Bronchial epithelial cell (primary cell): ENCODE results near the gene SCART1. TPM values are rescaled to one million over a fixed set of nuclear protein-coding genes. Genes with fewer than 3 reads are reported as not detected.

Source experiments
- DNase-seq: peaks from one replicate; pipeline ENCODE4 v3.0.0-alpha.2; 2010; ENCODE audit warnings: low read depth
- FAIRE-seq: peaks from 2 replicates; lab custom pipeline; 2011; peaks lifted over from hg19 to GRCh38; lab: Jason Lieb, UNC
- H3K27me3 ChIP-seq: 2 replicates; pipeline ENCODE4 v1.5.1; 2011; ENCODE audit warnings: low read length; ENCODE audit not compliant: control insufficient read depth, insufficient read depth
- H3K36me3 ChIP-seq: 2 replicates; pipeline ENCODE4 v1.5.1; 2011; ENCODE audit warnings: low read length; ENCODE audit not compliant: control insufficient read depth, insufficient read depth
- H3K4me3 ChIP-seq: 2 replicates; pipeline ENCODE4 v1.5.1; 2011; ENCODE audit warnings: mild to moderate bottlenecking, low read depth, low read length, control low read depth
- total RNA-seq: library from RNA; depleted of rRNA; stranded (reverse); fragments of >200 nt; gene quantifications from 2 replicates; pipeline ENCODE4 v1.2.1, GENCODE V29; 2014
- TF ChIP-seq, protein P1 (sequence below): IDR thresholded peaks from 2 replicates; pipeline ENCODE4 v1.5.1; 2011; ENCODE audit warnings: mild to moderate bottlenecking, moderate library complexity, low read length, control low read depth, inconsistent platforms; ENCODE audit not compliant: insufficient read depth, severe bottlenecking

Gene SCART1
- total RNA-seq, 1 donor from 2014 or later, result 1.1 TPM

DNA sequence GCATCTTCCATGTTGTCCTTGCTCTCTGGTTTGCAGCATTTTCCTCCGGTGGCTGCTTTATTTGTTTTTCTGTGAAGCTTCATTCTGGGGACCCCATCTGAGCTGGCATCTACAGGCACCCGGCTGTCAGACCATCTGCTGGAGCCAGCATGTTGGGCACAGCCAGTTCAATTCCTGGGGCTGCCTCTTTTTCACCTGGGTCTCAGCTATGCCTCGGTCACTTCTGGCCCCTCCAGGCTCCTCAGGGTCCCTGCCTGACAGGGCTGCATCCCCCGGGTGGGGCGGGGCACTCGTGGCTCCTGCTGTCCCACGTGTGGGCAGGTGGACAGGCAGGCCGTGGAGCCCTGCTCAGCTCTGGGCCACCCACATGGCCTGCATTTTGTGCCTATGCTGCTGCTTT lies 8.1 kb downstream of the SCART1 start:
- Histone ChIP-seq H3K4me3 (no peak overlapping the region), H3K27me3 (no peaks in the 10 kb centered on the region), H3K36me3 (no peaks in the 10 kb centered on the region)
- FAIRE-seq, result no peak
- DNase-seq, result no peak
- TF ChIP-seq, protein P1, sequence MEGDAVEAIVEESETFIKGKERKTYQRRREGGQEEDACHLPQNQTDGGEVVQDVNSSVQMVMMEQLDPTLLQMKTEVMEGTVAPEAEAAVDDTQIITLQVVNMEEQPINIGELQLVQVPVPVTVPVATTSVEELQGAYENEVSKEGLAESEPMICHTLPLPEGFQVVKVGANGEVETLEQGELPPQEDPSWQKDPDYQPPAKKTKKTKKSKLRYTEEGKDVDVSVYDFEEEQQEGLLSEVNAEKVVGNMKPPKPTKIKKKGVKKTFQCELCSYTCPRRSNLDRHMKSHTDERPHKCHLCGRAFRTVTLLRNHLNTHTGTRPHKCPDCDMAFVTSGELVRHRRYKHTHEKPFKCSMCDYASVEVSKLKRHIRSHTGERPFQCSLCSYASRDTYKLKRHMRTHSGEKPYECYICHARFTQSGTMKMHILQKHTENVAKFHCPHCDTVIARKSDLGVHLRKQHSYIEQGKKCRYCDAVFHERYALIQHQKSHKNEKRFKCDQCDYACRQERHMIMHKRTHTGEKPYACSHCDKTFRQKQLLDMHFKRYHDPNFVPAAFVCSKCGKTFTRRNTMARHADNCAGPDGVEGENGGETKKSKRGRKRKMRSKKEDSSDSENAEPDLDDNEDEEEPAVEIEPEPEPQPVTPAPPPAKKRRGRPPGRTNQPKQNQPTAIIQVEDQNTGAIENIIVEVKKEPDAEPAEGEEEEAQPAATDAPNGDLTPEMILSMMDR, result no peak

DNA sequence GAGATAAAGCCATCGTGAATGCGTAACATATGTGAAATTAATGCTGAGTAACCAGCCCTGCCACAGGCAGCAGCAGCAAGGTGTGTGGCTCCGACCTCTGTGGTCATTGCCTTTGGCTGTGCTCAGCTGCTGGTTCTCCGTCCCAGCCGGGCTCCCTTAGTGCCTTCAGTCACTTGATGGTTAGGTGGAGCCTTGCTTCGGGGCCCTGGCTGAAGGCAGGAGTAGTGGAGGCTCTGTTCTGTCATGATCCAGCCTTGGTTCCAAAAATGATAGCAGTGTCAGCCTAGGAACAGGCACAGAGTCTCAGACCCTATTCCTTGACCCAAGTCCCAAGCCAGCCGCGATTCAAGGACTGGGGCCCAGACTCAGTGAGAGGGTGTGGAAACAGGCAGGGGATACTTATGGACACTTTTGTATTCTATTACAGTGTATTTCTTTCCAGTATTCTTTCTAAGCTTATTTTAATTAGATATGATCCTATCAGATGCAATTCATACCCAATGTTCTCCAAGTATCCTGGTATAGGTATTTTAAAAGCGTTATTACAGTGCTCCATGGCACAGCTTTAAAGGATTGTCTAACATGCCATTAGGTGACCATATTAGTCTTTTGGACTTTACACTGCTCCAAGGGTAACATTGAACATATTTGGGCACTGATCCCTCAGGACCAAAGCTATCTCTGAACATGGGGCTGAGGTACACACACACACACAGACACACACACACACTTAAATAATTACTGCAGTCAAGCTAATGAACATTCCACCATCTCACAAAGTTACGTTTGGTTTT lies 9.0 kb downstream of the SCART1 start:
- Histone ChIP-seq H3K27me3 (no peaks in the 10 kb centered on the region), H3K4me3 (no peak overlapping the region), H3K36me3 (no peaks in the 10 kb centered on the region)
- FAIRE-seq (no peak), DNase-seq (no peak)
- TF ChIP-seq, protein P1, result no peak

DNA sequence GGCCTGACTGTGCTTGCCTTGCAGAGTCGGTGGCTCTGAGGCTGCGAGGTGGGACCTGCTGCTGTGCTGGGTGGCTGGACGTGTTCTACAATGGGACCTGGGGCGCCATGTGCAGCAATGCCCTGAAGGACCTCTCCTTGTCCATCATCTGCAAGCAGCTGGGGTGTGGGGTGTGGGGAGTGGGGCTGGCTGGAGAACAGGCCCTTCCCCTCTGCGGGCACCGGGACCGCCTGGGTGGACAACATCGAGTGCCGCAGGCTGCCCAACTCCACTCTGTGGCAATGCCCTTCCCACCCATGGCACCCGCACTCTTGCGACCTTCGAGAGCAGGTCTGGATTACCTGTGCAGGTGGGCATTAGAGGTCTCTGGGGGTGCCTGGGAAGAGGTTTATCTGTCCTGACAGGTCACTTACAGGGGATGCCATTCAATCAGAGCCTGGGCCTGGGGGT lies 10.9 kb downstream of the SCART1 start:
- no peaks in the 10 kb centered on the region for H3K36me3 ChIP-seq
- H3K27me3 ChIP-seq, result no peaks in the 10 kb centered on the region
- H3K4me3 ChIP-seq, result no peak overlapping the region
- TF ChIP-seq, protein P1, result no peak
- FAIRE-seq, result no peak
- DNase-seq, result no peak

DNA sequence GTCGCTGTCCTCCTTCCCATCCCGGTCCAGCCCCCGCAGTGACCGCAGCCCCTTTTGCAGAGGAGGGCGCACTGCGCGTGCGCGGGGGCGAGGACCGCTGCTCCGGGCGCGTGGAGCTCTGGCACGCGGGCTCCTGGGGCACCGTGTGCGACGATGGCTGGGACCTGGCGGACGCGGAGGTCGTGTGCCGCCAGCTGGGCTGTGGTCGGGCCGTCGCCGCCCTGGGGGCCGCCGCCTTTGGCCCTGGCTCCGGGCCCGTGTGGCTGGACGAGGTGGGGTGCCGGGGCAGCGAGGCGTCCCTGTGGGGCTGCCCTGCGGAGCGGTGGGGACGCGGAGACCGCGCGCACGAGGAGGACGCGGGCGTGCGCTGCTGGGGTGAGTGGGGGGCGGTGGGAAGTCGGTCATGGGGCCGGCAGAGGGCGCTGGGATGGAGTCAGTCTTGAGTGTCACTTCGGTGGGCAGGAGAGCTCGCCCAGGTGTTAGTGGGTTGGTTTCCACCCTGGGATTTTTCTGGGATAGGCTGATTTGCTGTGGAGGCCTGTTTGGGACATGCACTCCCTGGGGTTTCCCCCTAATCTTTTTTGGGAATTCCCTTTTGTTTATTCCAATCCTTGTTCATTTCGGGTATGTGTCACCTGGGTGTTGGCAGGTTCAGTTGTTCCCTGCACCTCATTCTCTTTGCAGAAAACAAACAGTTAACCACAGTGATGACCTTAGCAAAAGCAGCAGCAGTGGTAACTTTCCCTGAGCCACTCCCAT lies 11.6 kb downstream of the SCART1 start:
- Histone ChIP-seq H3K27me3 (no peaks in the 10 kb centered on the region), H3K4me3 (no peak overlapping the region), H3K36me3 (no peaks in the 10 kb centered on the region)
- TF ChIP-seq, protein P1, result no peak
- DNase-seq (peak; percentile 4), FAIRE-seq (no peak)

DNA sequence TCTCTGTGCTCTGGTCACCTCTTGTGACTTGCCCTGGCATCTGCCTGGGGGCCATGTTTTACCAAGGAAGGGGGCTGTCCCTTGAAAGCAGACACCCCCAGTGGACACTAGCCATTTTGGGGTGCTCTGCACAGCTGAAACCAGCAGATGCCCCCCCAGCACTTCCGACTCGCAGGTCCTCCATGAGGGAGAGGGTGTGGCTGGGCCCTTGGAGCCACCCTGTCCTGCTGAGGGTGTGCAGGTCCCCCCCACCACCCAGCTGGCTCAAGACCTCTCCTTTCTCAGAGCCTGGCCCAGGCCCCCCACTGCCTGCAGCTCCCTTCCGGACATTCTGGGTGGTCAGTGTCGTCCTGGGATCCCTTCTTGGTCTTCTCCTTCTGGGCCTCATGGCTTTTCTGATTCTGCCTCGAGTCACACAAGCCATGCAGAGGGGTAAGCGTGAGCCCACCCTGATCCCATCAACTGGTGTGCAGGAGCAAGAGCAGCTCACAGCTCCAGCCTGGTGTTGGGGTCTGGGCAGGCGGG lies 12.3 kb downstream of the SCART1 start:
- FAIRE-seq, result no peak
- no peaks in the 10 kb centered on the region for H3K36me3 ChIP-seq

More for the DNA sequence above, 12.3 kb downstream of the SCART1 start:
- Histone ChIP-seq H3K4me3 (no peak overlapping the region), H3K27me3 (no peaks in the 10 kb centered on the region)
- DNase-seq, result no peak
- TF ChIP-seq, protein P1, result no peak
